22Rv1 (cell line): ENCODE data around the gene ECEL1.
"Not testable (repeated sequence)": the region's sequence is repeated elsewhere in the genome, so short reads cannot be mapped to it uniquely, and the experiment has no call there.

Experiments
- H3K27ac ChIP-seq: fragments of 450-650 bp; 2 replicates; pipeline ENCODE4 v1.5.1; 2017
- CTCF ChIP-seq: fragments of 450-650 bp; IDR thresholded peaks from 2 replicates; pipeline ENCODE4 v1.5.1; 2017; ENCODE audit warnings: mild to moderate bottlenecking
- ZFX ChIP-seq: fragments of 450-650 bp; IDR thresholded peaks from 2 replicates; pipeline ENCODE4 v1.6.1; 2017; ENCODE audit warnings: antibody characterized with exemption, borderline replicate concordance

Gene ECEL1

DNA sequence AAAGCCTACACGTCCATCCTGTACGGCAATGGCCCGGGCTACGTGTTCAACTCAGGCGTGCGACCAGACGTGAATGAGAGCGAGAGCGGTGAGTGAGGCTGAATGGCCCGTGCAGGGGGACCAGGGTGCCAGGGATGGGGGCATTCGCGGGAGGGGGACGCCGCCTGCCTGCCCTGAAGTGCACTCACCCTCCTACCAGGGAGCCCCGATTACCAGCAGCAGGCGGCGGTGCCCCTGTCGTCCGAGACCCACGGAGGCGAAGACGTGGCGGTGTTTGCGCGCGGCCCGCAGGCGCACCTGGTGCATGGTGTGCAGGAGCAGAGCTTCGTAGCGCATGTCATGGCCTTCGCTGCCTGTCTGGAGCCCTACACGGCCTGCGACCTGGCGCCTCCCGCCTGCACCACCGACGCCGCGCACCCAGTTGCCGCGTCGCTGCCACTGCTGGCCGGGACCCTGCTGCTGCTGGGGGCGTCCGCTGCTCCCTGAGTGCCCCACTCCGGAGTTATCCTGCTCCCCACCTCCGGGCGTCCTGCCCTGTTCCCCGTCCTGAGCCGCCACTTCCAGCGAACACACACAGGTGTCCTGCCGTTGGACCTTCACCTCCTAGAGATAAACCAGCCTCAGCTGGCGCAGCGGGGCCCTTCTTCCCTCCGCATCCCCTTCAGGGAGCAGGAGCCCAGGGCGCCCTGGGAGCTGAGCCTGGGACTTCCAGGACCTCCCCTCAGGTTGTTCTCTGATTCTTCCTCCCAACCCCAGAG, 28.8 kb downstream of the ECEL1 start:
- no peak overlapping the region for H3K27ac ChIP-seq
- TF ChIP-seq CTCF (no peak), ZFX (no peak)

- TF ChIP-seq ZFX (no peak), CTCF (no peak)
Observed at GRCh38 chr2:232458051-232458660, 29.5 kb downstream of the ECEL1 start.

DNA sequence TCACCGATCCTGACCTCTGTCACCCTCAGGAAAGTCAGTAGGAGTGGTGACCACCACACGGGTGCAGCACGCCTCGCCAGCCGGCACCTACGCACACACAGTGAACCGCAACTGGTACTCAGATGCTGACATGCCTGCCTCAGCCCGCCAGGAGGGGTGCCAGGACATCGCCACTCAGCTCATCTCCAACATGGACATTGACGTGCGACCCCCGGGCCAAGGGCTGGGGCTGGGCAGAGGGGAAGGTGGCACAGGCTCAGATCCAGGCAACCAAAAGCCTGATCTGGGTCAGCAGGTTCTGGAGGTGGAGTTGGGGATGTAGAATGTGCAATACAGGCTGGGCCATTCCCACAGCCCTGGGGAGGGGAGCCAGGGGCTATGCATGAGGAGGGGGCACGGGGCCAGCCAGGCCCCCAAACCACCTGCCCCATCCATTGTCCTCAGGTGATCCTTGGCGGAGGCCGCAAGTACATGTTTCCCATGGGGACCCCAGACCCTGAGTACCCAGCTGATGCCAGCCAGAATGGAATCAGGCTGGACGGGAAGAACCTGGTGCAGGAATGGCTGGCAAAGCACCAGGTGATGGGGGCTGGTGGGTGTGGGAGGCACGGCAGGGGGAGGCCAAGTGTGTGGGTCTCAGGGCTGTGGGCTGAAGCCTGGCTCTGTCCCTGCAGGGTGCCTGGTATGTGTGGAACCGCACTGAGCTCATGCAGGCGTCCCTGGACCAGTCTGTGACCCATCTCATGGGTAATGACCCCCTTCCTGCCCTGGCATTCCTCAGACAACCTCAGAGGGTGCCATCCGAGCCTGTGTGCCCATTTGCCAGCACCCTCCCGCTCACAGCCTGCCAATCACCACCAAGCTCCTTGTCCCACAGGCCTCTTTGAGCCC, 30.3 kb downstream of the ECEL1 start:
- H3K27ac ChIP-seq: no peak overlapping the region
- TF ChIP-seq ZFX (no peak), CTCF (no peak)

More at GRCh38 chr2:232458051-232458660, 29.5 kb downstream of the ECEL1 start:
- no peak overlapping the region for H3K27ac ChIP-seq

DNA sequence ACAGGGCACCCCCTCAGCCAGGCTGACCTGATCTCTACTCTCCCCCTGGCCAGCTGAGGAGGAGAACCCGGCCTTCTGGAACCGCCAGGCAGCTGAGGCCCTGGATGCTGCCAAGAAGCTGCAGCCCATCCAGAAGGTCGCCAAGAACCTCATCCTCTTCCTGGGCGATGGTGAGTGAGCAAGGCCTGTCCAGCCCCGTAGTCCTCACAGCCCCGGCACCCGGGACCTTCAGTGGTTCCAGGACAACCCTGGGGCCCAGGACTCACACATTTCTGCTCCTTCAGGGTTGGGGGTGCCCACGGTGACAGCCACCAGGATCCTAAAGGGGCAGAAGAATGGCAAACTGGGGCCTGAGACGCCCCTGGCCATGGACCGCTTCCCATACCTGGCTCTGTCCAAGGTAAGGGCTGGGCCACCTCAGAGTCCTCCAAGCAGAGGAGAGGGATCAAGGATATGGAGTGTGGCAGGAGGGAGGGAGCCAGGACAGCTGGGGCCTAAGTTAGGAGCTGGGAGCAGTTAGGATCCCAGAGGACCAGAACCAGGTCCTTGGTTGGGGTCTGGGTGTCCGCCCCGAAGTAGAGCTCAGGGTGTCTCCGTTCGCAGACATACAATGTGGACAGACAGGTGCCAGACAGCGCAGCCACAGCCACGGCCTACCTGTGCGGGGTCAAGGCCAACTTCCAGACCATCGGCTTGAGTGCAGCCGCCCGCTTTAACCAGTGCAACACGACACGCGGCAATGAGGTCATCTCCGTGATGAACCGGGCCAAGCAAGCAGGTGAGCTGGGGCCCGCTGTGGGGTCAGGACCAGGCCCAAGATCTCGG, 31.1 kb downstream of the ECEL1 start:
- no peak overlapping the region for H3K27ac ChIP-seq
- TF ChIP-seq ZFX (no peak), CTCF (no peak)

DNA sequence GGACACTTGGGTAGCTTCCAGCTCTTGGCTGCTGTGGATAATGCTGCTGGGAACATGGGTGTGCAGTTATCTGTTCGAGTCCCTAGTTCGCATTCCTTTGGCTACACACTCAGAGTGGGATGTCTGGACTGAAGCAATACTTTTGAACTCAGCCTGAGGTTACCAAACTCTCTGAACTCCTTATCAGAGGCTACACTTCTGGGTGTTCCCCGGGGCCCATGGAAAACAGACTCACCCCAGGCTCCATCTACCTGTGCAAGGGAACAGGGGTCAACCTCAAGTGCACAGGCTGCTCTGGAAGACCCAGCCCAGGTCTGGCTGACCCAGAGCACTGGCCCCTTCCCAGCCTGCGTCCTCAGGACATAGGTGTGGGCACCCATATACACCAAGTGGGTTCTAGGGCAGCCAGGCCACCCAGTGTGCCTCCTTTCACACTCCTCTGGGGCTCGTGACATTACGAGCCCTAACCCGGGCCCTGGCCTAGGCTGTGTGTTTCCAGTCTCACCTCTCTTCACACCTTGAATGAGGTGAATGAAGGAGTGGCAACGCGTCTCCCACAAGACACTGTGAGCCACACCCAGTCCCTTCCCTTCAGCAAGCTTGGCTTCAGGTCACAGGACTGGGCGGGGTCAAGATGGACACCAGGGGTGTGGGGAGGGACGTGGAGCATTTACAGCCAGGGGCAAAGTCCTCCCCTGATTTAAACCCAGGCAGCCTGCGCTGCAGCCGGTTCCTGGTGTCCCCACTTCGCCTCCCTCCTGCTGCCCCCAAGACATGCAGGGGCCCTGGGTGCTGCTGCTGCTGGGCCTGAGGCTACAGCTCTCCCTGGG, 32.0 kb downstream of the ECEL1 start, which contains the start of gene ALPI:
ALPI (plus strand) TSS at position 728 of the 830 bp plus-strand sequence; CDS start at position 775, 47 bp downstream.
- H3K27ac ChIP-seq: no peak within 1 kb of the TSS
- TF ChIP-seq ZFX (no peak), CTCF (no peak)

- no peak overlapping the region for H3K27ac ChIP-seq
- no peak for TF ChIP-seq CTCF
- no peak for TF ChIP-seq ZFX
Observed at GRCh38 chr2:232454630-232455029, 33.0 kb downstream of the ECEL1 start.

- H3K27ac ChIP-seq: not testable (repeated sequence)
Observed at GRCh38 chr2:232451645-232452044, 36.0 kb downstream of the ECEL1 start.
